ENCODE measurements around the gene THBS3. TPM values are rescaled to one million over a fixed set of nuclear protein-coding genes. Genes with fewer than 3 reads are reported as not detected.

The THBS3 gene
- total RNA-seq, 1 donor from 2014 or later, result 40.3 TPM

DNA sequence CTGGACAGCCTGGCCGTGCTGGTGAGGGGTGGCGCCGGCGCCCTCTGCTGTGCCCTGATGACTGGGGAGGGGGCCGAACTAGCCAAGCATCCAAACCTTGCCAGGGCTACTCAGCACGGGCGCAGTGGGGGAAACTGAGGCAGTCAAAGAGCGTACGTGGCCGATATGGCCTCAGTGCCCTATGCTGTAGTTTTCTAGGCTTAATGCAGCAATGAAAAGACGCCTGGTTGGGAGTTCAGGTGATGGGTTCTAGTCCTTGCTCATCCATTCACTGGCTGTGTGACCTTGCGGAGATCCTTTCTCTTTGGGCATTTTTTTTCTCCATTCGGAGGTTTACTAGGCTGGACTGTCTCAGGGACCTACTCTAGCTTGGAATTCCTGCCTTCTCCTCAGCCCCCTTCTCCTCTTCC lies 1.6 kb upstream of the THBS3 start:
- Histone ChIP-seq H3K27me3 (no peaks in the 10 kb centered on the region), H3K9me3 (no peaks in the 10 kb centered on the region), H3K4me3 (peak overlapping the region; percentile 77 to 79), H3K27ac (peak overlapping the region; percentile 99 to 100), H3K36me3 (peaks cover 5 to 6% of the 10 kb centered on the region in 2 donors), H3K4me1 (peaks cover 7 to 27% of the 10 kb centered on the region in 2 donors)
- TF ChIP-seq, protein P1, sequence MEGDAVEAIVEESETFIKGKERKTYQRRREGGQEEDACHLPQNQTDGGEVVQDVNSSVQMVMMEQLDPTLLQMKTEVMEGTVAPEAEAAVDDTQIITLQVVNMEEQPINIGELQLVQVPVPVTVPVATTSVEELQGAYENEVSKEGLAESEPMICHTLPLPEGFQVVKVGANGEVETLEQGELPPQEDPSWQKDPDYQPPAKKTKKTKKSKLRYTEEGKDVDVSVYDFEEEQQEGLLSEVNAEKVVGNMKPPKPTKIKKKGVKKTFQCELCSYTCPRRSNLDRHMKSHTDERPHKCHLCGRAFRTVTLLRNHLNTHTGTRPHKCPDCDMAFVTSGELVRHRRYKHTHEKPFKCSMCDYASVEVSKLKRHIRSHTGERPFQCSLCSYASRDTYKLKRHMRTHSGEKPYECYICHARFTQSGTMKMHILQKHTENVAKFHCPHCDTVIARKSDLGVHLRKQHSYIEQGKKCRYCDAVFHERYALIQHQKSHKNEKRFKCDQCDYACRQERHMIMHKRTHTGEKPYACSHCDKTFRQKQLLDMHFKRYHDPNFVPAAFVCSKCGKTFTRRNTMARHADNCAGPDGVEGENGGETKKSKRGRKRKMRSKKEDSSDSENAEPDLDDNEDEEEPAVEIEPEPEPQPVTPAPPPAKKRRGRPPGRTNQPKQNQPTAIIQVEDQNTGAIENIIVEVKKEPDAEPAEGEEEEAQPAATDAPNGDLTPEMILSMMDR (IDR thresholded peaks at IDR 0.05), result no peak
- no peak for DNase-seq (ENCODE audit: low spot score in 2 of 2)
- intact Hi-C loops (cut with DNase I), result loop anchor here (2.0 kb wide), 1 partner anchor 113 kb away; no protein-coding TSS in a partner anchor

DNA sequence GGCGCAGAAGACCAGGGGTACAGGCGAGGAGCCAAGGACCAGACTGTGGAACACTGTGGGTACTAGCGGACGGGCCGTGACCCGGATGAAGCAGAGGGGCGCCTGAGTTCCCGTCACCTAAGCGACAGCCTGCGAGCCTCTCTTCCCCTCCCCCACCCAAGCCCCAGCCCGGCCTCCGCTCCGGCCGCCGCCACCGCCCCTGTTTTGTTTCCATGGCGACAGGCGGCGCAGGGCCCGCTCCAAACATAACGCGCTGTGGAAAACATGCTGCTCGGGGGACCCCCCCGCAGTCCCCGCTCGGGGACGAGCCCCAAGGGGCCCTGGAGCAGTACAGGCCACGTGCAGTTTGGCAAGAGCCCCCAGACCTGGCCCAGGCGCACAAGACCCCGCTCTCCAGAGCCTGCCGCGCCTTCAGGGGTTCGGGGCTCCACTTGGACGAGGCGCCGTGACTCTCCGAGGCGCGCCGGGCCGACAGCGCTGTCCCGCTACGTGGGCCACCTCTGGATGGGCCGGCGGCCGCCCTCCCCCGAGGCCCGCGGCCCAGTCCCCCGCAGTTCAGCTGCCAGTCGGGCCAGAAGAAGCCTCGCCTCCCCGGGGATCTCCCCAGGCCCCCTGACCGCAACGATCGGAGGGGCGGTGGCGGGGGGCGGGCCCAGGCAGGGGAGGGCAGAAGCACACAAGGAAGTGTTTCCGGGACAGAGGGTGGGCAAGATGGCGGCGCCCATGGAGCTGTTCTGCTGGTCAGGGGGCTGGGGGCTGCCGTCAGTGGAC lies 1.0 kb upstream of the THBS3 start, which contains the start of gene MTX1:
Gene MTX1, plus strand, starts transcription at position 155 of the 771 bp plus-strand sequence. Its CDS starts 110 bp downstream, at position 265.
- Histone ChIP-seq H3K36me3 (peaks cover 5 to 6% of the 10 kb centered on the region in 2 donors), H3K4me3 (peak within 1 kb of the TSS; percentile 77 to 79), H3K27ac (peak within 1 kb of the TSS; percentile 99 to 100), H3K27me3 (no peaks in the 10 kb centered on the region), H3K9me3 (no peaks in the 10 kb centered on the region), H3K4me1 (peaks cover 7 to 27% of the 10 kb centered on the region in 2 donors)
- TF ChIP-seq, protein P1 (IDR thresholded peaks at IDR 0.05), result peak in 1 of 3 experiments; percentile 7
- DNase-seq (ENCODE audit: low spot score in 2 of 2), result peak; percentile 77 to 97
- intact Hi-C loops (cut with DNase I), result loop anchor here (1.0 to 2.0 kb wide), 3 partner anchors 15 to 114 kb away; no protein-coding TSS in a partner anchor

DNA sequence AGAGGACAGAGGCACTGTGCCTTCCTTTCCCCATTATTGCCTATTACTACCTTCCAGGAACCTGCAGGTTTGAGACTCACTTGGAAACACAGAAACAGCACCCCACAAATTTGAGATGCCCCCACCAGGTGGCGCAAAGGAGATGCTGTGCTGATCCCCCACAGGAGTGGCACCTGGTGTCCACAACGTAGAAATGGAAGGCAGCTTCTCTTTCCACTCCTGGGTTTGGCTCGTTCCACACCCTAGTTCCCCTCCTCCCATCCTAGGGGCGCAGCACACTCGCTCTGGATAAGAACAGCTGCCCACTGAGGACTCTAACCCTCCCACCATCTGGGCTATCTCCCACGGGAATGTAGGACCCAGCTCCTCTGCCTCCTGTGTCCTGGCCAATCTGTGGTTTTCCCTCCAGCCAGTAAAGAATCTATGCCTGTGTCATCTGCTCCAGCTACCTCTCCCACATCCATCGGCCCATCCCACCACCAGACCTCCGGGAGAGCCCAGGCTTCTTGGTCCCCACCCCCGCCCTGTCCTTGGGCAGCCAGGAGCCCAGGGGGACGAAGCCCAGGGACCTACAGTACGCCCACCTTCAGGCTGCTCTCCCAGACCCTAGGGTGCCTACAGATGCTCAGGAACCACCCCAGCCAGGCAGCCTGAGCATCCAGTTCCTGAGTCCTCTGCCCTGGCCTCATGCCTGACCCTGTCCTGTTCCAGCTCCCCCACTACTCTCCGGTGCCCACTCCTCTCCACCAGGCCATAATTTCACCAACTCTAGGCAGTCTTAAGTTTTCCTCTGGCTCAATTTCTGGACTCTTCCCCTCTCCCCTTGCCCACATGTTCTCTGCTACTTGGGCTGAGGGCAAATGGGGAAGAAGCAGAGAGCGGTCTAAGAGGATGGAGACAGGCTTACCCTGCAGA lies 549 bp downstream of the THBS3 start:
- TF ChIP-seq, protein P1 (IDR thresholded peaks at IDR 0.05), result peak; percentile 69 to 87 (median 85)
- H3K9me3 ChIP-seq, result no peaks in the 10 kb centered on the region
- H3K27ac ChIP-seq, result peak overlapping the region; percentile 99 to 100
- H3K27me3 ChIP-seq, result no peaks in the 10 kb centered on the region
- peak overlapping the region; percentile 77 to 79 for H3K4me3 ChIP-seq
- DNase-seq (ENCODE audit: low spot score in 2 of 2), result peak; percentile 30 to 94
- H3K36me3 ChIP-seq, result peaks cover 5 to 6% of the 10 kb centered on the region in 2 donors
- peaks cover 7 to 27% of the 10 kb centered on the region in 2 donors for H3K4me1 ChIP-seq
- intact Hi-C loops (cut with DNase I), result loop anchor here (1.0 kb wide), 1 partner anchor 37 kb away; no protein-coding TSS in a partner anchor

DNA sequence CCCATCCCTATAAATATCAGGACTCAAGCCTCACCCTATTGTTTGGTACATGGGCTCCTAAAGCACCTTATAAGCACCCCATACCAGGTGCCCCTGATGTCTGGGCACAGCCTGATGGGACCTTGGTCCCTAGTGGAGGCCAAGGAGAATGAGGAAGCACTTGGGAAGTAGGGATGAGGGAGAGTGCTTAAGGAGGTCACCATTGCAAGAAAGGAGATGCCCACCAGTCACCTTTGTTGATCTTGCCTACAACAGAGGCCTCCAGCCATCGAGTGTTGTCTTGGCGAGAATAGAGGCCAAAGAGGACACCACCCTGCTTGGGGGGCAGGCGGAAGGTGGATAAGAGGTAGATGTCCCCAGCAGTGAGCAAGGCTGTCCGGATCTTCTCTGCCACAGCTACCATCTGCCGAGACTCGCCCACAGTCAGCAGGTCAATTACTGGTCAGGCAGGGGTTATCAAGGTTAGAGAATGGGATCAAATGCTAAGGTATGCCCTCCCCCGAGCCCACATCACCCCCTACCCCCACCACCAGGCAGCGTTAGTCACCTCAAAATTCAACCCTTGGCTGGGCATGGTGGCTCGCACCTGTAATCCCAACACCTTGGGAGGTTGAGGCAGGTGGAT lies 1.6 kb downstream of the THBS3 start:
- H3K27ac ChIP-seq, result peak overlapping the region; percentile 6 to 100
- peaks cover 7 to 27% of the 10 kb centered on the region in 2 donors for H3K4me1 ChIP-seq
- peaks cover 8 to 12% of the 10 kb centered on the region in 2 donors for H3K36me3 ChIP-seq
- intact Hi-C loops (cut with DNase I), result no loop called here
- H3K9me3 ChIP-seq, result no peaks in the 10 kb centered on the region
- no peaks in the 10 kb centered on the region for H3K27me3 ChIP-seq
- H3K4me3 ChIP-seq, result peak overlapping the region in 1 of 2 donors; percentile 77
- TF ChIP-seq, protein P1 (IDR thresholded peaks at IDR 0.05), result no peak
- peak in 1 of 2 donors; percentile 7 for DNase-seq (ENCODE audit: low spot score in 2 of 2)

DNA sequence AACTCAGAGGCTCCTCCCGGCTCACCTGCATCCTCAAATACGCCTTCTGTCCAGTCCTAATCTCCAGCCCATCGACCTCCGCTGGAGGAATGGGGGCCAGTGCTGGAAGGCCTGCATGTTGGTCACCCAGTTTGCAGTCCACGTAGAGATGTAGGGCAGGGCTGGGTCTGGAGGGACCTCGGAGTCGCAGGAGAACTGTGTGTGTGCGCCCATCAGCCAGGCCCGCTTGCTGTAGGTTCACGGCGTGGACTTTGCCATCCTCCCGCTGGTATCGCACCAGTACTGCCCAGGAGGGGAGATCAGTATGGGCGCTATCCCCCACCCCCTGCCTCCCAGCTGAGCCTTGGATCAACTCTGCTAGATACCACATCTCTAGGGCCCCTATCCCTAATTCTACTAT lies 2.7 kb downstream of the THBS3 start:
- intact Hi-C loops (cut with DNase I), result no loop called here
- Histone ChIP-seq H3K27me3 (no peaks in the 10 kb centered on the region), H3K4me3 (no peak overlapping the region), H3K36me3 (peaks cover 11 to 21% of the 10 kb centered on the region in 2 donors), H3K9me3 (no peaks in the 10 kb centered on the region), H3K27ac (no peak overlapping the region), H3K4me1 (peaks cover 7 to 22% of the 10 kb centered on the region in 2 donors)
- DNase-seq (ENCODE audit: low spot score in 2 of 2), result no peak
- TF ChIP-seq, protein P1 (IDR thresholded peaks at IDR 0.05), result no peak

Measured in ascending aorta (tissue), 2 donors.